GM19438 (cell line): Measurements from ENCODE around the gene PPRC1.

Experiments
- ATAC-seq: cut with Tn5 transposase; IDR thresholded peaks from one replicate; pipeline ENCODE4 v1.9.1; 2021; ENCODE audit warnings: low read depth; ENCODE audit not compliant: unreplicated experiment

The PPRC1 gene

DNA sequence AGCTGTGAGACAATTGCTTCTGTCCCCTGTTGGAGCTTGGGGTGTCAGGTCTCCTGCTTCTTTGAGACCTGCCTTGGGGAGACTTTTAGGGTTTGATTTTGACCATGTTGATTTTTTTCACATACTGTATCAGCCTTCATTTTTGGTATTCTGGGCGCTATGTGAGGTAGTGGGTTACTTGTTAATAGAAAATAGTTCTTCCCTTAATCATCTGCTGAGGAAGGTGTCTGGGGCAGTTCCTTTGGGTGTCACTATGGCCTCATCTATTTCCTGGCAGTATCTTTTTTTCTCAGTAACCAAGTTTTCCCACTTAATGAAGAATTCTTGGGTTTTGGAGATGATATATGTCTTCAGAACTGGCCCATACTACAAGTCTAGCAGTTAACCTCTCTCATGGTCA is 14.7 kb downstream of the PPRC1 start:
- ATAC-seq, result no peak

- no peak for ATAC-seq
These were observed 15.4 kb downstream of the PPRC1 start for GRCh38 chr10:102148275-102148674.

- no peak for ATAC-seq
These were observed 18.3 kb downstream of the PPRC1 start for GRCh38 chr10:102150970-102151773.

- peak; percentile 94 for ATAC-seq
These were observed 19.1 kb downstream of the PPRC1 start, which contains the start of gene NOLC1 for GRCh38 chr10:102151774-102152544. Gene NOLC1, plus strand, starts transcription at chr10:102152389. Its CDS starts 22 bp downstream, at chr10:102152411.

GRCh38 chr10:102152545-102152890 is 19.7 kb downstream of the PPRC1 start:
- no peak for ATAC-seq

- no peak for ATAC-seq
These were observed 20.3 kb downstream of the PPRC1 start for GRCh38 chr10:102153093-102153620.

- no peak for ATAC-seq
These were observed 21.8 kb downstream of the PPRC1 start for GRCh38 chr10:102154466-102155116.

DNA sequence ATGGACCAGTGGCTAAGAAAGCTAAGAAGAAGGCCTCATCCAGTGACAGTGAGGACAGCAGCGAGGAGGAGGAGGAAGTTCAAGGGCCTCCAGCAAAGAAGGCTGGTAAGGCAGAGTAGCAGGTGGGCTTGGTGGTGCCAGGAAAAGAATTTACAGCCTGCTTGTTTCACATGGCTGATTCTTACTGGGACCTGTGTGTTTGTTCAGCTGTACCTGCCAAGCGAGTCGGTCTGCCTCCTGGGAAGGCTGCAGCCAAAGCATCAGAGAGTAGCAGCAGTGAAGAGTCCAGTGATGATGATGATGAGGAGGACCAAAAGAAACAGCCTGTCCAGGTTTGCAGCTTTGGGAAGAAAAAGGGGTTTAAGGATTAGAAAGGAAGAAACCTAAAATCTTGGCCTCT is 24.4 kb downstream of the PPRC1 start:
- no peak for ATAC-seq

DNA sequence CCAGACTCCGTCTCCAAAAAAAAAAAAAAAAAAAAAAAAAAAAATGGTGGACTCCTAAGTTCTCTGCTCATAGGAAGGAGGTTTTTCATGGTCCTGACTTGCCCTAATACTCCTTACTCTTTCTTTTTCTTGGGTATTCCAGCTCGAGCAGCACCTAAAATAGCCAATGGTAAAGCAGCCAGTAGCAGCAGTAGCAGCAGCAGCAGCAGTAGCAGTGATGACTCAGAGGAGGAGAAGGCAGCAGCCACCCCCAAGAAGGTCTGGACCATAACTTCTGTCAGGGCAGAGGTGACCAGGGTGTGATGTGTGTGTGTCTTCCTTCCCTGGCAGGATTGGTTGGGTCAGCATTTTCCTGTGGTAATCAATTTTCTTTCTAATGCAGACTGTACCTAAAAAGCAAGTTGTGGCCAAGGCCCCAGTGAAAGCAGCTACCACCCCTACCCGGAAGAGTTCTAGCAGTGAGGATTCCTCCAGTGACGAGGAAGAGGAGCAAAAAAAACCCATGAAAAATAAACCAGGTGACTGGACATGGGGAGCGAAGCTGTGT is 26.3 kb downstream of the PPRC1 start:
- no peak for ATAC-seq

DNA sequence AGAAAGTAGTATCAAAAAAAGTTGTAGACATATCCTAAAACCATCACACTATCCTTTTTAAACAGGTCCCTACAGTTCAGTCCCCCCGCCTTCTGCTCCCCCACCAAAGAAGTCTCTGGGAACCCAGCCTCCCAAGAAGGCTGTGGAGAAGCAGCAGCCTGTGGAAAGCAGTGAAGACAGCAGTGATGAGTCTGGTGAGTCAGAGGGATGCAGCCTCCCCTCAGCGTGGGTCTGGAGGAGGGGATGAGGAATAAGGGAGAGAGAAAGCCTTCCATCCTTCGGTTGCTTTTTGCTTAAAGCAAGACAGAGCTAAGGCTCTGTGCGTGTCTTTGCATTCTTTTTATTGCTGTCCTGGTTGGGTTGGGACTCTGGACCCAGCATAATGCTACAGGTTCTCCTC is 27.0 kb downstream of the PPRC1 start:
- ATAC-seq, result no peak

DNA sequence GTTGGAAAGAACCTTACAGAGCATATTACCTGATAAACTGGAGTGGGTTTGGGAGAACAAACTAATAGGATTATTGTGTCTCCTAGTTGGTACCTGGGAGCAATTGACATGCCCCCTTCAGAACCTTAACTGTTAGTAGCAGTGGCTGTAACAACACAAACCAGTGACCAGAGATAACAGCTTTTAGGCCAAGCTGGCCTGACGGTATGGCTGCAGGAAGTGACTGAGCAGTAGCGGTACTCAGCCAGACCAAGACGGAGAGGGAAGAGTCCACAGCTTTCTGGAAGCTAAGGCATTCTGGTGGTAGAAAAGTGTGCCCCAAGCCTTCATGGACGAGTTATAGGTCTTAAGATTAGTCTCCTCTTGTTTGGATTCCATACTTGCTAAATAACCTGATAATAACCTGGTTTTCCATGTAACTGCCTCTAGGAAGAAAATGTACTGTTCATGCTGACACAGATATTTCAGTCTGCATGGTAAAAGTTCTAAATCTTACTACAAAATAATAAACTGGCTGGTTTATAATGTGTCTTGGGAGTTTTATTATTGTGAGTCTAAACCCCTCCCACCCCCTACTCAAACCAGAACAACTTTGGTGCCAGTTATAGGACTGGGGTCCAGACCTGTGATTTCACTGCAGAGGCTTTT is 30.6 kb downstream of the PPRC1 start:
- ATAC-seq, result no peak

GRCh38 chr10:102167861-102168260 is 35.0 kb downstream of the PPRC1 start:
- ATAC-seq, result no peak

DNA sequence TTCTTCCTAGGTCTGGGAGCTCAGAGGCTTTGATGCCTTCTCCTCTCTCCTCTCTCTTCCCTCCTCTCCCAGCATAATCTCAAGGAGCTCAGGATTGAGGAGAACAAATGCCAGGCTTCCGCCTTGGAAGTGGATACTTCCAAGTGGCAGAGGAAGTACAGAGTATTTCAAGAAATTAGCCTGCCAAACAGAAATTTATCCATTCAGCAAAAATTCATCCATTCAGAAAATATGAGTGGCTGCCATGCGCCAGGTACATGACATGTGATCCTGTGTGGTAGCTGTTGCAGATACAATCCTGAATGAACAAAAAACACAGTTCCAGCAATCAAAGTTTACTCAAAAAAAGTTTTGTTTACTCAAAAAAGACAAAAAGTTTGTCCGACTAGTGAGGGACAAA is 37.8 kb downstream of the PPRC1 start:
- no peak for ATAC-seq

DNA sequence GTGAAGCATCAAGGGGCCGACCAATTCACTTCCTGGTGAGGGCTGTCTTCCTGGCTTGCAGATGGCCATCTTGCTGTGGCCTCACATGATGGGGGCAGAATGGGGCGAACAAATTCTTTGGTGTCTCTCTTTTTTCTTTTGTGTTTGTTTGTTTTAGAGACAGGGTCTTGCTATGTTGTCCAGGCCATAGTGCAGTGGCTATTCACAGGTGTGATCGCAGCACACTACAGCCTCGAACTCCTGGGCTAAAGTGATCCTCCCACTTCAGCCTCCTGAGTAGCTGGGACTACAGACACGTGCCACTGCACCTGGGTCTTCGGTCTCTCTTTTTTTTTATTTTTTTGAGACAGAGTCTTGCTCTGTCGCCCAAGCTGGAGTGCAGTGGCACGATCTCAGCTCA is 39.4 kb downstream of the PPRC1 start:
- ATAC-seq, result no peak

GRCh38 chr10:102175415-102175814 is 42.6 kb downstream of the PPRC1 start:
- no peak for ATAC-seq

GRCh38 chr10:102184606-102185005 is 51.8 kb downstream of the PPRC1 start:
- no peak for ATAC-seq

DNA sequence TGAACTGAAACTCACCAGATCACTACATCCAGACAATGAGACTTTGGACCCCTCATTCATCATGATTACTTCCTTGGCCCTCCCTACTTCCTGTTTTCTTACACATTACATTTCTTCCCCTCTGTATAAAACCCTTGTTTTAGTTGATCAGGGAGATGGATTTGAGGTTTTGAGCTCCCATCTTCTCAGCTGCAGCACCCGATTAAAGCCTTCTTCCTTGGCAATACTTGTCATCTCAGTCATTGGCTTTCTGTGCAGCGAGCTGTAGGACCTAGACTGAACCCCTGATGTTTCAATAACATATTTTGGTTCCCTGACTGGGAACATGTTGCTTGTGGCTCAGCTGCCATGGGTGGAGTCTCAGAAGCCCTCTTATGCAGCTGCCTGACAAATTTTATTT is 52.4 kb downstream of the PPRC1 start:
- ATAC-seq, result no peak

DNA sequence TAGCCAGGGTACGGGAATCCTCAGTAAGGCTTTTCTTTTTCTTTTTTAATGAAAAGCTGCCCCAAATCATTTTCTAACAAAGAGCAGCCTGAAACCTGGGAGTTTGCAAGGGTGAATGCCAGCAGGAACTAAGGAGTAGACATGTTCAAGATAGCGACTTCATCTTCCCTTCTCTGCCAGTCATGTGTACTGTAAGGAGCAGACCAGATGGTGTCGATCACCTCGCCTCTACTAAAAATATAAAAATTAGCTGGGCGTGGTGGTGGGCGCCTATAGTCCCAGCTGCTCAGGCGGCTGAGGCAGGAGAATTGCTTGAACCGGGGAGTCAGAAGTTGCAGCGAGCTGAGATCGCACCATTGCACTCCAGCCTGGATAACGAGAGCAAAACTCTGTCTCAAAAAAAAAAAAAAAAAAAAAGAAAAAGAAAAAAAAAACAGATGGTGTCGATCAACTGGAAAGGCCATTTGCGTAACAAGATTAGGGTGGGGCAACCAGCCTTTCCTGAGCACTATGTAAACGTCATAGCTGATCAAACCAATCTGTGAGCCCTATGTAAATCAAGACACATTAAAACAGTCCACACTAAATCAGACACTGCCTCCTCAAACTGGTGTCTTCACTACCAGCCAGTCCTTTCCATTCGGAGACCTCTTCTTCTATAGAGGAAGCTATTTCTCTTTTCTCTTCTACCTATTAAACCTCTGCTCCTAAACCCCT is 53.1 kb downstream of the PPRC1 start:
- no peak for ATAC-seq

DNA sequence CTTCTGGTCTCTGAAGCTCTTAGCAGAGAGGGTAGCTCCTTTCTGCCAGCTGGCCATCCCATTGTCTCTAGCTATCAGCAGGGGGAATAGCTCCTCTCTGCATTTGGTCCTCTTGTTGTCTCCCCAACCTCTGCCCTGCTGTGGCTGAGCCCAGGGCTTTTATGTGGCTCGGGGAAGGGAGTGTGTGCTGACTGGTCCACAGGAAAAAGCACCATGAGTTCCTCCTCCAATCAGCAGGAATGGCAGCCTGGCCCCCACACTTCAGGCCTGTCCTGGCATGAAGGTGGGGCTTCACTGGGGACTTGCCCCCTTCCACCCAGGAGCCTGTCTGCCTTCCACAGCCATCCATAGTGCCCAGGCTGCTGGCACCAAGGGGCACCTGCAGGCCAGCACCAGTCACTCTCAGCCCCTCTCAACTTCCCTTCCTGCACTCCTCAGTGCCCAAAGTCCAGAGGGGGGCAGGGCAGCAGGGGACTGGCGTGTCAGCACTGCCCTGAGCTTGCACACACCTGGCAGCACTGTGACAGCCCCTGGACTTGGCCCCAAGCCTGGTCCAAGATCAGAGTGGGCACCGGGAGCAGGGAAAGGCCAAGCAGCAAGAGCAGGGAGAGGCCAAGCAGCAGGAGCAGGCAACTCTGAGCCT is 55.6 kb downstream of the PPRC1 start:
- ATAC-seq, result no peak
